EH (cell line): Measurements from ENCODE around the gene TEX14.
"Not testable (repeated sequence)": the region's sequence is repeated elsewhere in the genome, so short reads cannot be mapped to it uniquely, and the experiment has no call there.

ENCODE experiments used
- DNase-seq: peaks from one replicate; pipeline ENCODE4 v3.0.0-alpha.2; 2015; ENCODE audit warnings: low read depth

The TEX14 gene

GRCh38 chr17:58595194-58595792 lies 96.6 kb downstream of the TEX14 start:
- DNase-seq: no peak

GRCh38 chr17:58593123-58593522 lies 98.7 kb downstream of the TEX14 start:
- DNase-seq: no peak

GRCh38 chr17:58591455-58591854 lies 100.4 kb downstream of the TEX14 start:
- DNase-seq: no peak

- DNase-seq: no peak
Observed at GRCh38 chr17:58590377-58590776, 101.5 kb downstream of the TEX14 start.

GRCh38 chr17:58587713-58588117 lies 104.1 kb downstream of the TEX14 start:
- DNase-seq: peak; percentile 52

- no peak for DNase-seq
Observed at GRCh38 chr17:58586009-58586644, 105.7 kb downstream of the TEX14 start.

DNA sequence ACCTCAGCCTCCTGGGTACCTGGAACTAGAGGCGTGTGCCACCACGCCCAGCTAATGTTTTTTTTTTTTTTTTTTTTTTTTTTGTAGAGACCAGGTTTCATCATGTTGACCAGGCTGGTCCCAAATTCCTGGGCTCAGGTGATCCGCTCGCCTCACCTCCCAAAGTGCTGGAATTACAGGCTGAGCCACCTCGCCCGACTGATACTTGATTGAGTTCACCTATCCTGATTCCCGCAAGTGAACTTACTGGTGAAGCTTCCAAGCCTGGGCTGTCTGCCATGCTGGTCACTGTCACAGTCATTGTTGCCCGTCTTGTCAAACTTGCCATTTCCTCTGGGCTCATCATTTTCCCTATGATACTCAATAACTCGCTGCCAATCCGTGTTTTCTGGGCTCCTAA lies 106.3 kb downstream of the TEX14 start:
- DNase-seq: no peak

DNA sequence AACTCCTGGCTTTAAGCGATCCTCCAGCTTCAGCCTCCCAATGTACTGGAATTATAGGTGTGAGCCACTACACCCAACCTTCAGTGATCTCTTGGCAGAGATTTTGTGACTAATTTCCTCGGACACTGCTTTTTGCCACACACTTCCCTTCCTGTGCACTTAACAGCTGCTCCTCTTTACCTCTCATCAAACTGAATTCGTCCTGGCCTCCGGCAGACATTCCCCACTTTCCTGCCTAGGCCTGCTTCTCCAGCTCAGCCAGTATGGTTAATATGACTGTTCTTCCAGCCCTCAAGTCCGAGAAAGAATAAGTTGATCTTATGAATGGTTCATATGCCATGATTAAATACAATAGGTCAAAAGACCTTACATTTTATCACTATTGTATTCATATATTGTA lies 108.4 kb downstream of the TEX14 start:
- DNase-seq: no peak

- DNase-seq: not testable (repeated sequence)
Observed at GRCh38 chr17:58582718-58583117, 109.1 kb downstream of the TEX14 start.

GRCh38 chr17:58580671-58581070 lies 111.2 kb downstream of the TEX14 start:
- DNase-seq: no peak

DNA sequence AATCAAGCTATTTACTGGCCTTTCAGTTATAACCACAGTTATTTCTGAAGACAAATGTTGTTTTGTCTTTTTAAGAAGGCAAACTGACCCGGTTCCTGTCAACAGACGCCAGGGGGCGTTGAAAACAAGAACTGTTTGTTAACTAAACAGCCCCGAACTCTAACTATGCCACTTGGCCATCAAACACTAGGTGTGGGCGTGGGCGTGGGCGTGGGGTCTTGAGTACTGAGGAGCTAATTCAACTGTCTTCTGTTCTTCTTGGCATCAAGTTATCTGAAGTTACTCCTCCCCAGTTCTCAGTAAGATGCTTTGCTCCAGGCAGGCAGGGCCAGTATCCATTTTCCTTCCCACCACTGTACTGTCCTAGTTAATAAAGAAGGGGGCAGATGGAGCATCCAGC lies 114.1 kb downstream of the TEX14 start:
- peak; percentile 52 for DNase-seq

GRCh38 chr17:58576679-58577367 lies 115.0 kb downstream of the TEX14 start:
- DNase-seq: no peak

DNA sequence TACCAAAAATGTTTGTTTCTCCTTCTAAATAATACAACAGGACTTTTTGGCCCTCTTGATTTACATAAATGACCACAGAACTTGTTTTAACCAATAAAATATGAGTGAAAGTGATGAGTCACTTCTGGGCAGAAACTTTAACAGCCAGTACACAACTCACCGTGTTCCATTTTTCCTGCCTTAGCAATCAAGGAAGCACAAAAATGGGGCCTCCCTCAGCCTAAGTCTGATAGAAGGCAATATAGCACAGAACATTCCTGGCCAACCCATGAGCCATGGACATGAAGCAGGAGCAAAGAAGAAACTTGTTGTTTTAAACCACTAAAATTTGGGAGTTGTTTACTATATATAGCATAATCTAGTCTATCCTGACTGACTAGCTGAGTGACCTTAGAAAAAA lies 116.3 kb downstream of the TEX14 start:
- peak; percentile 65 for DNase-seq

DNA sequence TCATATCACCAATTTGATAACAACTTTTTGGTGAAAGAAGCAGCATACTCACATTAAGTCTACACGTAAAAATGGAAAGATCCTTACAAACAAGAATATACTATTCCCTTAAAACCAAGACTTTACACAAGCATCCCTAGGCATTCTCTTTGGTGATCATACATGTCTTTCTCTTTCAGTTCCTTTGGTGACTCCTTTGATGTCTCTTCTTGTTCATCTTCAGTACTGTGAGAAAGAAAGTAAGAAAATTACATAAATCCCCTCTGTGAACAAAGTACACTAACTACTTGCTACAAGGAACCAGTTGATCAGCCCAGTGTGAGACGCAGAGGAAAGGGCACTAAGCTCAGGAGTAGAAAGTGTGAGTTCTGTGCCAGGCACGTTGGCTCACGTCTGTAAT lies 117.8 kb downstream of the TEX14 start:
- DNase-seq: no peak

DNA sequence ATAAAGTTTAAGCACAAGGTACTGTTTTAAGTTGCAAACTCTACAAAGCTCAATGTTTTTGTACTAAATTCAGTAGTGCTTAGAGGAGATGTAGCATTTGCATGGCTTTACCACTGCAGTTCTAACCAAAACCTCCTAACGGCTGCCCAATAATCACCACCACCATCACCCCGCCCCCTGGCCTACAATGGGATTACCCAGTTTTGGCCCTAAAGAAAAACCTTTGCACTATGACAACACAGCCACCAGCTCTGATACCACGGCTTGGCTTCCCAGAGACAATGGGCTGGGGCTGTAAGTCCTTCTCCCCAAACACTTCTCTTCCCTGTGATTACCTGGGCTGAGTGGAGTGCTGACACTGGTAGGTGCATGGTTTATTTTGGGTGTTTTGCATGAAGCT lies 119.0 kb downstream of the TEX14 start:
- no peak for DNase-seq

GRCh38 chr17:58570758-58571157 lies 121.1 kb downstream of the TEX14 start:
- no peak for DNase-seq

DNA sequence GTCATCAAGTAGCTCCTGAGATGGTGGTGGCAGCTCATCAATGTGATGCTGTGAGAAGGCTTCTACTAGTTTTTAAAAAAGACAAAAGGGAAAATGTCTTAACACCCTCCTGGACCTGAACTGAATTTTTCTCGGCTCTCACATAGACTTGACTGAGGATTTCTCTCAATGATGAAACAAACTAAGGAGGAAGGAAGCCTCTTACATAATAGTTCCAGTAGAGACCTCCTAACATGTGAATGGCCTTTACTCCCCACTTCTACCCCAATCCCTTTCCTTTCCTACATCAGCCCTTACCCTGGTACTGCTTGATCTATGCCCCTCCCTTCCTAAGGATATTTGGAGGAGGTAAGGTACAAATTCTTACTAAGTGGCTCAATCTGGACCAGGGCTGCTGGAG lies 122.6 kb downstream of the TEX14 start:
- no peak for DNase-seq

- DNase-seq: no peak
Observed at GRCh38 chr17:58568044-58568799, 123.6 kb downstream of the TEX14 start.

GRCh38 chr17:58565389-58566311 lies 126.2 kb downstream of the TEX14 start:
- no peak for DNase-seq

GRCh38 chr17:58564971-58565370 lies 126.9 kb downstream of the TEX14 start:
- no peak for DNase-seq

GRCh38 chr17:58564243-58564642 lies 127.6 kb downstream of the TEX14 start:
- no peak for DNase-seq

- no peak for DNase-seq
Observed at GRCh38 chr17:58560511-58560910, 131.3 kb downstream of the TEX14 start.
